ENCODE results near the gene LMNA.

GRCh38 chr1:156072251-156072650 is 42.3 kb upstream of the LMNA start:
- no peak for TF ChIP-seq CTCF (IDR thresholded peaks at IDR 0.05)
- TF ChIP-seq EZH2 (IDR thresholded peaks at IDR 0.05; ENCODE audit: borderline replicate concordance, insufficient read depth, low read depth, low read length, poor library complexity, severe bottlenecking) = no peak
